IMR-90 (cell line): ENCODE results near the gene ACVR1.

Source experiments
- FOS ChIP-seq: fragments of 150-350 bp; IDR thresholded peaks from 2 replicates; pipeline ENCODE4 v1.6.1; 2016; ENCODE audit warnings: low read depth, low read length
- POLR2A ChIP-seq: IDR thresholded peaks from 2 replicates; pipeline ENCODE4 v1.6.1; 2012; ENCODE audit warnings: mild to moderate bottlenecking, low read depth, low read length
- RAD21 ChIP-seq: IDR thresholded peaks from 2 replicates; pipeline ENCODE4 v1.6.1; 2012; ENCODE audit warnings: low read length, improper control_type of control experiment
- TF ChIP-seq, protein P1 (sequence below): conservative IDR thresholded peaks from 2 replicates; pipeline ENCODE4 v1.5.1; 2012; ENCODE audit warnings: mild to moderate bottlenecking, low read depth, low read length, improper control_type of control experiment
- TF ChIP-seq, protein P2 (sequence below): fragments of 150-350 bp; IDR thresholded peaks from 2 replicates; pipeline ENCODE4 v1.6.1; 2017; ENCODE audit warnings: mild to moderate bottlenecking, antibody characterized with exemption, low read length, low read depth

DNA sequence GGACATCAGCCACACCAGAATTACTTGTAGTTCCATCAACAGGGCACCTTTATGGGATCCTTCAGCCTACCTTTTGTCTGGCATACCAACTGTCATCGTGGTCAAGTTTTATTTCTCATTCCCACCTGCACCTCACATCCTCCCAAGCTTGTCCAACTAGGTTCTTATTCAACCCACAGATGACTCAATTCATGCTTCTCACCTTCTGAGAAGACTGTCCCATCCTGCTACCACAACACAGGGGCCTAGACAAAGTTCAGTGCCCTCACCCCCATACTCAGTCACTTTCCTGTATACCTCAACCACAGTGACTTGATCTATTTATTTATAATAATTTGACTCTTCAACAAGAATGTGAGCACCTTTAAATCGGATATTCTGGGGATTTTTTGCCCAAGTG, 133.1 kb downstream of the ACVR1 start:
- TF ChIP-seq, protein P1, sequence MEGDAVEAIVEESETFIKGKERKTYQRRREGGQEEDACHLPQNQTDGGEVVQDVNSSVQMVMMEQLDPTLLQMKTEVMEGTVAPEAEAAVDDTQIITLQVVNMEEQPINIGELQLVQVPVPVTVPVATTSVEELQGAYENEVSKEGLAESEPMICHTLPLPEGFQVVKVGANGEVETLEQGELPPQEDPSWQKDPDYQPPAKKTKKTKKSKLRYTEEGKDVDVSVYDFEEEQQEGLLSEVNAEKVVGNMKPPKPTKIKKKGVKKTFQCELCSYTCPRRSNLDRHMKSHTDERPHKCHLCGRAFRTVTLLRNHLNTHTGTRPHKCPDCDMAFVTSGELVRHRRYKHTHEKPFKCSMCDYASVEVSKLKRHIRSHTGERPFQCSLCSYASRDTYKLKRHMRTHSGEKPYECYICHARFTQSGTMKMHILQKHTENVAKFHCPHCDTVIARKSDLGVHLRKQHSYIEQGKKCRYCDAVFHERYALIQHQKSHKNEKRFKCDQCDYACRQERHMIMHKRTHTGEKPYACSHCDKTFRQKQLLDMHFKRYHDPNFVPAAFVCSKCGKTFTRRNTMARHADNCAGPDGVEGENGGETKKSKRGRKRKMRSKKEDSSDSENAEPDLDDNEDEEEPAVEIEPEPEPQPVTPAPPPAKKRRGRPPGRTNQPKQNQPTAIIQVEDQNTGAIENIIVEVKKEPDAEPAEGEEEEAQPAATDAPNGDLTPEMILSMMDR: no peak
- TF ChIP-seq POLR2A (no peak), RAD21 (no peak), FOS (no peak)
- TF ChIP-seq, protein P2, sequence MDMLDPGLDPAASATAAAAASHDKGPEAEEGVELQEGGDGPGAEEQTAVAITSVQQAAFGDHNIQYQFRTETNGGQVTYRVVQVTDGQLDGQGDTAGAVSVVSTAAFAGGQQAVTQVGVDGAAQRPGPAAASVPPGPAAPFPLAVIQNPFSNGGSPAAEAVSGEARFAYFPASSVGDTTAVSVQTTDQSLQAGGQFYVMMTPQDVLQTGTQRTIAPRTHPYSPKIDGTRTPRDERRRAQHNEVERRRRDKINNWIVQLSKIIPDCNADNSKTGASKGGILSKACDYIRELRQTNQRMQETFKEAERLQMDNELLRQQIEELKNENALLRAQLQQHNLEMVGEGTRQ: no peak
